ENCODE results near the gene PLK1.

Gene PLK1

GRCh38 chr16:23679274-23679985 lies 741 bp downstream of the PLK1 start:
- DNase-seq: no peak

- no peak for DNase-seq
Observed at GRCh38 chr16:23679986-23680336, 1.3 kb downstream of the PLK1 start.

GRCh38 chr16:23682181-23682580 lies 3.5 kb downstream of the PLK1 start:
- no peak for DNase-seq

- no peak for DNase-seq
Observed at GRCh38 chr16:23683487-23683886, 4.8 kb downstream of the PLK1 start.

GRCh38 chr16:23687034-23687808 lies 8.5 kb downstream of the PLK1 start:
- DNase-seq: no peak

- no peak for DNase-seq
Observed at GRCh38 chr16:23689442-23690187, 10.9 kb downstream of the PLK1 start.

GRCh38 chr16:23690771-23691482 lies 12.2 kb downstream of the PLK1 start:
- DNase-seq: no peak

GRCh38 chr16:23691483-23692189 lies 12.9 kb downstream of the PLK1 start:
- DNase-seq: peak in 1 of 58 donors; percentile 4

GRCh38 chr16:23692190-23692837 lies 13.6 kb downstream of the PLK1 start:
- DNase-seq: no peak

- no peak for DNase-seq
Observed at GRCh38 chr16:23694265-23694643, 15.6 kb downstream of the PLK1 start.

GRCh38 chr16:23694644-23695373 lies 16.1 kb downstream of the PLK1 start:
- DNase-seq: peak in 1 of 58 donors; percentile 3

- no peak for DNase-seq
Observed at GRCh38 chr16:23695756-23696155, 17.1 kb downstream of the PLK1 start.

- DNase-seq: no peak
Observed at GRCh38 chr16:23699100-23699499, 20.4 kb downstream of the PLK1 start.

GRCh38 chr16:23700093-23700492 lies 21.4 kb downstream of the PLK1 start:
- DNase-seq: no peak

GRCh38 chr16:23700509-23700908 lies 21.8 kb downstream of the PLK1 start:
- DNase-seq: no peak

GRCh38 chr16:23701045-23701444 lies 22.4 kb downstream of the PLK1 start:
- DNase-seq: no peak

GRCh38 chr16:23702951-23703350 lies 24.3 kb downstream of the PLK1 start:
- DNase-seq: no peak

- no peak for DNase-seq
Observed at GRCh38 chr16:23704772-23705516, 26.3 kb downstream of the PLK1 start.

GRCh38 chr16:23705517-23705902 lies 26.8 kb downstream of the PLK1 start:
- DNase-seq: no peak

All from anterior cingulate cortex (tissue), 58 donors.